Body of pancreas (tissue), 4 donors: ENCODE data around the gene CSPG4. TPM values are rescaled to one million over a fixed set of nuclear protein-coding genes. Genes with fewer than 3 reads are reported as not detected.
"Not testable (repeated sequence)": the region's sequence is repeated elsewhere in the genome, so short reads cannot be mapped to it uniquely, and the experiment has no call there.

Experiments
- ATAC-seq: fragments of 150-250 bp; one replicate; pipeline ENCODE4 v1.9.1; 2016
- DNase-seq, 4 donors: peaks; one replicate each; pipeline ENCODE4 v3.0.0-alpha.2; 2019
- H3K27ac ChIP-seq, 4 donors: fragments of 200-600 bp; sonication (generic); 1 replicate in 3 of 4; 2 replicates in 1 of 4; pipeline versions ENCODE4 v1.5.1 to v1.6.1; 2016 to 2019; ENCODE audit warnings: mild to moderate bottlenecking in 1 of 4, mixed read lengths in 1 of 4, moderate library complexity in 1 of 4
- H3K27me3 ChIP-seq, 2 donors: fragments of 200-600 bp; sonication (generic); one replicate each; pipeline ENCODE4 v1.6.0; 2016; ENCODE audit warnings: mild to moderate bottlenecking in 1 of 2
- H3K36me3 ChIP-seq, 2 donors: fragments of 200-600 bp; sonication (generic); replicated peaks in 1 of 2; 2 replicates each; pipeline ENCODE4 v1.5.1; 2016; ENCODE audit warnings: low read depth in 2 of 2; ENCODE audit not compliant: insufficient read depth in 1 of 2
- H3K4me1 ChIP-seq: fragments of 200-600 bp; sonication (generic); one replicate; pipeline ENCODE4 v1.6.0; 2016
- H3K4me3 ChIP-seq, 2 donors: fragments of 200-600 bp; sonication (generic); 1 replicate in 1 of 2; 2 replicates in 1 of 2; pipeline ENCODE4 v1.5.1; 2016 to 2019
- H3K9me3 ChIP-seq, 3 donors: fragments of 200-600 bp; sonication (generic); 1 replicate in 2 of 3; 2 replicates in 1 of 3; pipeline ENCODE4 v1.5.1; 2016
- POLR2A ChIP-seq, 3 donors: fragments of 450-650 bp; IDR thresholded peaks; one replicate each; pipeline ENCODE4 v1.6.1; 2016; ENCODE audit warnings: antibody characterized with exemption in 3 of 3, mild to moderate bottlenecking in 2 of 3
- whole genome bisulfite sequencing, 2 donors: methylation state at CpG; one replicate each; pipeline ENCODE4 v1.1.5; 2017; 5-methylcytosine and 5-hydroxymethylcytosine counted together
- intact Hi-C: fragments of 100-400 bp; cut with DNase I; formaldehyde crosslinking; loops from one replicate; pipeline ENCODE4 v1.15.1; 2023
- total RNA-seq, 2 donors: library from RNA; depleted of rRNA; stranded (reverse); fragments of >200 nt; gene quantifications; one replicate each; pipeline ENCODE4 v1.1.0, GENCODE V29; 2016
- TF ChIP-seq, protein P1 (sequence below), 7 experiments: fragments of 450-650 bp in 4 of 7; fragments of 200-600 bp in 3 of 7; sonication (generic) in 3 of 7; IDR thresholded peaks; one replicate each; pipeline ENCODE4 v1.5.1; 2016 to 2019; ENCODE audit warnings: antibody characterized with exemption in 7 of 7

Gene CSPG4
- total RNA-seq, 2 donors from 2014 or later = 3.1 to 13.8 TPM

GRCh38 chr15:75705854-75706681 is 6.6 kb downstream of the CSPG4 start:
- no peak overlapping the region for H3K27ac ChIP-seq
- H3K4me1 ChIP-seq = no peaks in the 10 kb centered on the region
- DNase-seq (no peak), ATAC-seq (no peak)
- intact Hi-C loops = no loop called here
- H3K4me3 ChIP-seq = no peak overlapping the region
- TF ChIP-seq, protein P1, sequence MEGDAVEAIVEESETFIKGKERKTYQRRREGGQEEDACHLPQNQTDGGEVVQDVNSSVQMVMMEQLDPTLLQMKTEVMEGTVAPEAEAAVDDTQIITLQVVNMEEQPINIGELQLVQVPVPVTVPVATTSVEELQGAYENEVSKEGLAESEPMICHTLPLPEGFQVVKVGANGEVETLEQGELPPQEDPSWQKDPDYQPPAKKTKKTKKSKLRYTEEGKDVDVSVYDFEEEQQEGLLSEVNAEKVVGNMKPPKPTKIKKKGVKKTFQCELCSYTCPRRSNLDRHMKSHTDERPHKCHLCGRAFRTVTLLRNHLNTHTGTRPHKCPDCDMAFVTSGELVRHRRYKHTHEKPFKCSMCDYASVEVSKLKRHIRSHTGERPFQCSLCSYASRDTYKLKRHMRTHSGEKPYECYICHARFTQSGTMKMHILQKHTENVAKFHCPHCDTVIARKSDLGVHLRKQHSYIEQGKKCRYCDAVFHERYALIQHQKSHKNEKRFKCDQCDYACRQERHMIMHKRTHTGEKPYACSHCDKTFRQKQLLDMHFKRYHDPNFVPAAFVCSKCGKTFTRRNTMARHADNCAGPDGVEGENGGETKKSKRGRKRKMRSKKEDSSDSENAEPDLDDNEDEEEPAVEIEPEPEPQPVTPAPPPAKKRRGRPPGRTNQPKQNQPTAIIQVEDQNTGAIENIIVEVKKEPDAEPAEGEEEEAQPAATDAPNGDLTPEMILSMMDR (IDR thresholded peaks at IDR 0.05) = no peak
- TF ChIP-seq POLR2A (IDR thresholded peaks at IDR 0.05) = no peak
- WGBS, 2 donors = 69 to 93% methylated on average over 11 to 14 of the region's 14 CpGs
- H3K27me3 ChIP-seq = no peaks in the 10 kb centered on the region
- H3K36me3 ChIP-seq = no peaks in the 10 kb centered on the region
- H3K9me3 ChIP-seq = no peaks in the 10 kb centered on the region

DNA sequence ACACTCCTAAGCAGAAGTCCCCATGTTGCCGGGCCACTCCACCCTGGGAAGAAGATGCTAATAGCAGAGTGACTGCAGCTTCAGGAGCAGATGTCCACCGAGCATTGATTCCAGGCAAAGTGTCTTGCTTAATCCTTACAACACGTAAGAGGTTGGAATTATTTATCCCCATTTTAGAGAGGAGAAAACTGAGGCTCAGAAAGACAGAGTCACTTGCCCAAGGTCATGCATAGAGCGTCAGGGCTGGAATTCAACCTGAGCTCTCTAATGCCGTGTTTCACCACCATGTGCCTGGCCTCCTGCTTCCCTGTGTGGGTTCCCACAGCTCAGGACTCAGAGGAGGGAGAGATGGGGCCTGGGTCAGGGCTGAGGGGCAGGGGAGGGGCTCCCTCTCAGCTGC is 7.3 kb downstream of the CSPG4 start:
- H3K4me3 ChIP-seq, H3K27ac ChIP-seq, ATAC-seq, H3K27me3 ChIP-seq, intact Hi-C loops, DNase-seq, H3K4me1 ChIP-seq, H3K36me3 ChIP-seq, H3K9me3 ChIP-seq: not testable (repeated sequence)
- 86 to 93% methylated on average over 5 of the region's 5 CpGs for WGBS, 2 donors

DNA sequence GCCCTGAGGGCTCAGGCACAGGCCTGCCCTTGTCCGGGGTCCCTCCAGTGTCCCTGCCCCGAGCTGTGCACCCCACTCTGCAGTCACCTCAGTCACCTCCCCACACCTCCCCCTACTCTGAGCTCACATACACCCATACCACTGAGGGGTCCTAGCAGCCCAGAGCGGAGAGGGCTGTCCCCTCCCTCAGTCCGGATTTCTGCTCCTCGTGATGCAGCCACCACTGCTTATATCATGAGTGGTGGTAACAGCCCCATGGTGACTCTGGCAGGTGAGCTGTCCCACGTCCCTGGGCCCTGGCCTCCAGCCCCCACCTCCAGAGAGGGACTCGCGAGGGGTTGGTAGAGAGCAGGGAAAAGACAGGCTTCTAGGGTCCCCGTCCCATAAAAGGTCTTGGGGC is 8.0 kb downstream of the CSPG4 start:
- Histone ChIP-seq H3K36me3 (no peaks in the 10 kb centered on the region), H3K4me1 (no peaks in the 10 kb centered on the region), H3K4me3 (no peak overlapping the region), H3K9me3 (no peaks in the 10 kb centered on the region), H3K27ac (no peak overlapping the region), H3K27me3 (no peaks in the 10 kb centered on the region)
- TF ChIP-seq, protein P1 (IDR thresholded peaks at IDR 0.05) = no peak
- TF ChIP-seq POLR2A (IDR thresholded peaks at IDR 0.05) = no peak
- intact Hi-C loops = no loop called here
- ATAC-seq = no peak
- DNase-seq = no peak
- 86 to 89% methylated on average over 5 to 9 of the region's 9 CpGs for WGBS, 2 donors

- no peak overlapping the region for H3K4me3 ChIP-seq
- no peak for DNase-seq
- H3K27me3 ChIP-seq = no peaks in the 10 kb centered on the region
- H3K36me3 ChIP-seq = no peaks in the 10 kb centered on the region
- TF ChIP-seq, protein P1 (IDR thresholded peaks at IDR 0.05) = no peak
- TF ChIP-seq POLR2A (IDR thresholded peaks at IDR 0.05) = no peak
- no peak overlapping the region for H3K27ac ChIP-seq
- intact Hi-C loops = no loop called here
- H3K9me3 ChIP-seq = no peaks in the 10 kb centered on the region
- no peaks in the 10 kb centered on the region for H3K4me1 ChIP-seq
- WGBS, 2 donors = 86% methylated on average over 6 of the region's 6 CpGs; no CpG with 5 or more reads in 1 of the 2 donors
- no peak for ATAC-seq
Measured at GRCh38 chr15:75704263-75704615, 8.4 kb downstream of the CSPG4 start.

DNA sequence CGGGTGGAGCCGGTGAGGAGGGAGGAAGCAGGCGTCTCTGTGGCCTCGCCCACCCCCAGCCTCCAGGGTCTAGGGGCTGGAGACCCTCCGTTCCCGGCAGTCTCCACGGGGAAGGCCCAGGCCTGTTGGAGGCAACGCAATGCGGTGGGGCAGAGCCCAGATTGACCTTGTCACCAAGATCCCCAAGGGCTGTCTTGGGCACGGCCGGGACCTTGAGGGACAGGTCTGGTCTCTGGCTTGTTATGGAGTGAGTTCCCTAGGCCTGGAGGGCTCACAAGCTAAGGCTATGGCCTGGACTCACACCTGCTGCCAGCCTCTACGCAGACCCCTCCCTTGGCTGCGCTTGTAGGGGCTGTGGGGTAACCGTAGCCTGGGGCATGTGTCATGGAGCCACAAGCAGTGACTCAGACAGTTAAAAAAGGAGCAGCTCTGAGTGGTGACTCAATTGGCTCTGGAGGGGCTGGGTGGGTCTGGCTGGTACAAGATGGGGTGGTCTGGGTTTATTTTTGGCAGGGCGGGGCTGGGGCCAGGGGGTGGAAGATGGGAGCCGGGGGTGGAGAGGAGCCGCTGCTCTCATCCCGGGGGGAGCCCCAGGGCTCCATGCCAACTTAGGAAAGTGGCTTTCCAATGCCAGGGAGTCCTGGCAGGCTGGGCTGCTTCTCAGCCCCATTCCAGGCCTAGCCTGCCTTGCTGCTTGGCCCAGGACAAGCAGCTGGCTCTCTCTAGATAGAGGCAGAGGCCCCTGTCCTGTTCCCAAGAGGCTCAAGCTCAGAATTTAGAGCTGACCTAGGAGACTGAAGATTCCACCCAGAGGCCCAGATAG is 9.0 kb downstream of the CSPG4 start:
- H3K36me3 ChIP-seq, H3K9me3 ChIP-seq, DNase-seq, ATAC-seq, H3K27me3 ChIP-seq, intact Hi-C loops, H3K4me1 ChIP-seq, H3K4me3 ChIP-seq, H3K27ac ChIP-seq: not testable (repeated sequence)
- WGBS, 2 donors = 100% methylated on average over 2 of the region's 18 CpGs; no CpG with 5 or more reads in 1 of the 2 donors
